ENCODE measurements around the gene PROKR2. TPM values are rescaled to one million over a fixed set of nuclear protein-coding genes. Genes with fewer than 3 reads are reported as not detected.

The PROKR2 gene
- total and polyA plus RNA-seq, 2 of the 8 experiments (the other 6 are each of a cell fraction or from before 2014, with no cell fraction given) = 3.3 to 7.7 TPM

DNA sequence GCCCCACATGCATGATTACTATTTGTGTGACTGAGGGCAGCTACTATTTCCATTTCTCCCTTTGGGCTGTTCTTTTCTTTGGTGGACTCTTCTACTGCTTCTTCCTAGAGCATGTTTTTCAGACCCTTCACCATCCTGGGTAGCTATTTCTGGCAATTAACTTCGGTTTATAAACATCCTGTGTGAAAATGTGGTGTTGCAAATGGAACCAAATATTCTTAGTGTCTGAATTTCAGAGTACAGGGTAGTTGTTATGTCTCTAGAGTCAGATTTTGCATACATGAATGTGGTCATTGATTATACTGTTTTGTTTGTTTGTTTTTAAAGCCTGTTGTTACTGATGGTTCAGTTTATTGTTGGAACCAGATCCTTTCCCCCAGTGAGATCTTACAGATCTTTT is 49.7 kb downstream of the PROKR2 start:
- H2AK5ac ChIP-seq (ENCODE audit: low read depth, low read length) = no peak overlapping the region
- ChIA-PET POLR2A (ENCODE audit: partially characterized antibody) (no interaction called here), CTCF (ENCODE audit: partially characterized antibody) (no interaction called here)
- H3K23ac ChIP-seq (ENCODE audit: insufficient read length) = no peak overlapping the region
- no peak overlapping the region for H4K8ac ChIP-seq (ENCODE audit: extremely low read depth, insufficient read depth, low read length)
- 0 out of 2 replicates have a peak overlapping the region, but pooled peaks have one; percentile 33 for H2BK12ac ChIP-seq (ENCODE audit: low read depth, low read length)
- no peak overlapping the region for H3K4me3 ChIP-seq (ENCODE audit: extremely low read depth in 1 of 4, insufficient read depth in 2 of 4, low read depth in 3 of 4, low read length in 4 of 4)
- H2AFZ ChIP-seq (ENCODE audit: low read length) = no peak overlapping the region
- 85% methylated on average over 1 of the region's 1 CpG; no CpG with 5 or more reads in 1 of the 2 experiments for WGBS, 2 experiments (ENCODE audit: extremely low coverage in 1 of 2, insufficient coverage in 1 of 2, insufficient read length in 1 of 2, insufficient replicate concordance in 2 of 2, low coverage in 1 of 2, low lambda C conversion rate in 2 of 2, missing lambda C conversion rate in 1 of 2)
- no peak overlapping the region for H3K14ac ChIP-seq (ENCODE audit: insufficient read length)
- H3K4ac ChIP-seq (replicated peaks; ENCODE audit: insufficient read length, low read depth, low read length) = no peak overlapping the region
- H3K56ac ChIP-seq (replicated peaks; ENCODE audit: insufficient read length, low read depth, low read length) = no peak overlapping the region
- H3K36me3 ChIP-seq (ENCODE audit: control insufficient read depth in 2 of 4, insufficient read depth in 4 of 4, low read length in 3 of 4) = no peaks in the 10 kb centered on the region
- no peak overlapping the region for H4K91ac ChIP-seq (replicated peaks; ENCODE audit: insufficient read length, low read length)
- H3K27ac ChIP-seq (ENCODE audit: low read depth, low read length) = no peak overlapping the region
- peaks cover 2% of the 10 kb centered on the region; the same call in 1 of the 2 replicates for H3K23me2 ChIP-seq (ENCODE audit: low read depth, low read length)
- H2BK15ac ChIP-seq (ENCODE audit: low read length) = no peak overlapping the region
- no peak overlapping the region for H2BK20ac ChIP-seq (ENCODE audit: low read length)
- H4K5ac ChIP-seq (ENCODE audit: insufficient read length, low read depth, low read length) = no peak overlapping the region
- H3K9me3 ChIP-seq (ENCODE audit: insufficient read depth in 2 of 2, low read depth in 1 of 2, low read length in 1 of 2) = no peaks in the 10 kb centered on the region
- TF ChIP-seq, protein P1, sequence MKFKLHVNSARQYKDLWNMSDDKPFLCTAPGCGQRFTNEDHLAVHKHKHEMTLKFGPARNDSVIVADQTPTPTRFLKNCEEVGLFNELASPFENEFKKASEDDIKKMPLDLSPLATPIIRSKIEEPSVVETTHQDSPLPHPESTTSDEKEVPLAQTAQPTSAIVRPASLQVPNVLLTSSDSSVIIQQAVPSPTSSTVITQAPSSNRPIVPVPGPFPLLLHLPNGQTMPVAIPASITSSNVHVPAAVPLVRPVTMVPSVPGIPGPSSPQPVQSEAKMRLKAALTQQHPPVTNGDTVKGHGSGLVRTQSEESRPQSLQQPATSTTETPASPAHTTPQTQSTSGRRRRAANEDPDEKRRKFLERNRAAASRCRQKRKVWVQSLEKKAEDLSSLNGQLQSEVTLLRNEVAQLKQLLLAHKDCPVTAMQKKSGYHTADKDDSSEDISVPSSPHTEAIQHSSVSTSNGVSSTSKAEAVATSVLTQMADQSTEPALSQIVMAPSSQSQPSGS (IDR thresholded peaks at IDR 0.05; ENCODE audit: low read length) = no peak
- no peak for TF ChIP-seq KDM4A (IDR thresholded peaks at IDR 0.05; ENCODE audit: low read depth, low read length, severe bottlenecking)
- TF ChIP-seq, protein P2, sequence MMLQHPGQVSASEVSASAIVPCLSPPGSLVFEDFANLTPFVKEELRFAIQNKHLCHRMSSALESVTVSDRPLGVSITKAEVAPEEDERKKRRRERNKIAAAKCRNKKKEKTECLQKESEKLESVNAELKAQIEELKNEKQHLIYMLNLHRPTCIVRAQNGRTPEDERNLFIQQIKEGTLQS (IDR thresholded peaks at IDR 0.05; ENCODE audit: insufficient read depth, low read depth, low read length) = no peak
- TF ChIP-seq JUND (IDR thresholded peaks at IDR 0.05; ENCODE audit: low read length) = no peak
- TF ChIP-seq PHF8 (conservative IDR thresholded peaks at IDR 0.05; ENCODE audit: low read depth, low read length) = no peak
- TF ChIP-seq SP2 (IDR thresholded peaks at IDR 0.05; ENCODE audit: low read length) = no peak
- no peak for TF ChIP-seq MAFK (IDR thresholded peaks at IDR 0.05; ENCODE audit: low read depth, low read length)
- H3K9ac ChIP-seq (replicated peaks in 1 of 4; ENCODE audit: extremely low read depth in 1 of 4, low read depth in 3 of 4, low read length in 3 of 4) = no peak overlapping the region
- no peaks in the 10 kb centered on the region for H4K20me1 ChIP-seq (replicated peaks in 1 of 2; ENCODE audit: control insufficient read depth in 1 of 2, insufficient read depth in 2 of 2, low read length in 2 of 2)
- DNase-seq (ENCODE audit: low read depth in 1 of 2, low spot score in 2 of 2) (no peak), FAIRE-seq (no peak)
- no peaks in the 10 kb centered on the region for H3K79me1 ChIP-seq (ENCODE audit: low read depth, low read length)
- H3K27me3 ChIP-seq (replicated peaks in 1 of 4; ENCODE audit: control insufficient read depth in 3 of 4, extremely low read depth in 1 of 4, insufficient read depth in 3 of 4, low read length in 3 of 4) = no peaks in the 10 kb centered on the region
- peaks cover 8 to 14% (median 10%) of the 10 kb centered on the region in 4 experiments; a peak in 6 of 7 replicates for H3K4me1 ChIP-seq (replicated peaks in 1 of 4; ENCODE audit: control insufficient read depth in 3 of 4, insufficient read depth in 4 of 4, low read length in 3 of 4)
- H3K18ac ChIP-seq (ENCODE audit: extremely low read depth, low read length) = no peak overlapping the region
- no peak overlapping the region for H2BK120ac ChIP-seq (replicated peaks; ENCODE audit: low read depth, low read length)
- H3K79me2 ChIP-seq (ENCODE audit: control insufficient read depth in 1 of 2, insufficient read depth in 2 of 2, low read length in 2 of 2) = no peaks in the 10 kb centered on the region
- no peak overlapping the region for H3K4me2 ChIP-seq (ENCODE audit: insufficient read depth in 1 of 2, low read depth in 2 of 2, low read length in 2 of 2)
- no peak overlapping the region for H2BK5ac ChIP-seq (ENCODE audit: low read depth, low read length)

All from H1 (cell line).